CD4-positive, alpha-beta T cell treated with Interleukin-1 beta for 1 hour (primary cell): ENCODE results near the gene OGFOD3.
"Not testable (repeated sequence)": the region's sequence is repeated elsewhere in the genome, so short reads cannot be mapped to it uniquely, and the experiment has no call there.

Experiments used
- DNase-seq, 2 donors: peaks; one replicate each; pipeline ENCODE4 v3.0.0-alpha.2; 2020 to 2022

OGFOD3 gene

GRCh38 chr17:82349287-82349701 lies 69.1 kb downstream of the OGFOD3 start:
- DNase-seq = no peak

- DNase-seq = no peak
Measured at GRCh38 chr17:82348866-82349265, 69.5 kb downstream of the OGFOD3 start.

- DNase-seq = no peak
Measured at GRCh38 chr17:82348434-82348833, 70.0 kb downstream of the OGFOD3 start.

GRCh38 chr17:82347994-82348393 lies 70.4 kb downstream of the OGFOD3 start:
- not testable (repeated sequence) for DNase-seq

GRCh38 chr17:82346342-82347300 lies 71.8 kb downstream of the OGFOD3 start:
- DNase-seq = no peak

GRCh38 chr17:82345151-82345976 lies 73.0 kb downstream of the OGFOD3 start:
- DNase-seq = no peak

GRCh38 chr17:82344175-82344907 lies 74.0 kb downstream of the OGFOD3 start:
- DNase-seq = no peak

GRCh38 chr17:82343560-82343959 lies 74.8 kb downstream of the OGFOD3 start:
- DNase-seq = no peak

- no peak for DNase-seq
Measured at GRCh38 chr17:82342361-82343079, 75.9 kb downstream of the OGFOD3 start.

- no peak for DNase-seq
Measured at GRCh38 chr17:82339634-82340580, 78.5 kb downstream of the OGFOD3 start.
